ENCODE data around the gene DIPK1C.

Gene DIPK1C

DNA sequence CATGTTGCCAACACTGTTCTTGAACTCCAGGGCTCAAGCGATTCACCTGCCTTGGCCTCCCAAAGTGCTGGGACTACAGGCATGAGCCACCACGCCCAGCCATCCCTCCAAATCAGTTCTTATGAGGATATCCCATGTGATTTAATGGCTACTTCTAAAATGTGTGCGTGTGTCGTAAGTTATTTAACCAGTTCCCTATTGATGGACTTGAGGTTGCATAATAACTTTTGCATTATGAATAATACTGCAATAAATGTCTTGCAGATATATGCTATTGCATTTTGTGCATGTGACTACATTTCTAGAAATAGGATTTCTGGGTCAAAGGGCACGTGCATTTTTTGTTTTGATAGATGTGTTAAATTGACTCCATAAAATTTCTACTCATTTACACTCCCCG, 19.0 kb downstream of the DIPK1C start:
- no peak for DNase-seq (ENCODE audit: low read depth in 1 of 2, low spot score in 1 of 2)
- Histone ChIP-seq H3K27ac (replicated peaks) (no peak overlapping the region), H3K27me3 (ENCODE audit: insufficient read depth, poor library complexity, severe bottlenecking) (no peaks in the 10 kb centered on the region), H3K4me3 (replicated peaks; ENCODE audit: insufficient read depth, low read length) (no peak overlapping the region)
- no peak for TF ChIP-seq GABPA (IDR thresholded peaks at IDR 0.05; ENCODE audit: low read depth)
- TF ChIP-seq REST (IDR thresholded peaks at IDR 0.05; ENCODE audit: insufficient replicate concordance, low read depth) = no peak
- TF ChIP-seq SPI1 (IDR thresholded peaks at IDR 0.05; ENCODE audit: borderline replicate concordance, low read depth) = no peak

- DNase-seq (ENCODE audit: low read depth in 1 of 2, low spot score in 1 of 2) = no peak
- H3K27ac ChIP-seq (replicated peaks) = no peak overlapping the region
- no peak for TF ChIP-seq SPI1 (IDR thresholded peaks at IDR 0.05; ENCODE audit: borderline replicate concordance, low read depth)
- TF ChIP-seq, protein P1, sequence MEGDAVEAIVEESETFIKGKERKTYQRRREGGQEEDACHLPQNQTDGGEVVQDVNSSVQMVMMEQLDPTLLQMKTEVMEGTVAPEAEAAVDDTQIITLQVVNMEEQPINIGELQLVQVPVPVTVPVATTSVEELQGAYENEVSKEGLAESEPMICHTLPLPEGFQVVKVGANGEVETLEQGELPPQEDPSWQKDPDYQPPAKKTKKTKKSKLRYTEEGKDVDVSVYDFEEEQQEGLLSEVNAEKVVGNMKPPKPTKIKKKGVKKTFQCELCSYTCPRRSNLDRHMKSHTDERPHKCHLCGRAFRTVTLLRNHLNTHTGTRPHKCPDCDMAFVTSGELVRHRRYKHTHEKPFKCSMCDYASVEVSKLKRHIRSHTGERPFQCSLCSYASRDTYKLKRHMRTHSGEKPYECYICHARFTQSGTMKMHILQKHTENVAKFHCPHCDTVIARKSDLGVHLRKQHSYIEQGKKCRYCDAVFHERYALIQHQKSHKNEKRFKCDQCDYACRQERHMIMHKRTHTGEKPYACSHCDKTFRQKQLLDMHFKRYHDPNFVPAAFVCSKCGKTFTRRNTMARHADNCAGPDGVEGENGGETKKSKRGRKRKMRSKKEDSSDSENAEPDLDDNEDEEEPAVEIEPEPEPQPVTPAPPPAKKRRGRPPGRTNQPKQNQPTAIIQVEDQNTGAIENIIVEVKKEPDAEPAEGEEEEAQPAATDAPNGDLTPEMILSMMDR (IDR thresholded peaks at IDR 0.05; ENCODE audit: insufficient read depth, low read length) = no peak
- H3K4me3 ChIP-seq (replicated peaks; ENCODE audit: insufficient read depth, low read length) = no peak overlapping the region
- no peaks in the 10 kb centered on the region for H3K27me3 ChIP-seq (ENCODE audit: insufficient read depth, poor library complexity, severe bottlenecking)
Observed at GRCh38 chr18:74436158-74436769, 20.8 kb downstream of the DIPK1C start.

DNA sequence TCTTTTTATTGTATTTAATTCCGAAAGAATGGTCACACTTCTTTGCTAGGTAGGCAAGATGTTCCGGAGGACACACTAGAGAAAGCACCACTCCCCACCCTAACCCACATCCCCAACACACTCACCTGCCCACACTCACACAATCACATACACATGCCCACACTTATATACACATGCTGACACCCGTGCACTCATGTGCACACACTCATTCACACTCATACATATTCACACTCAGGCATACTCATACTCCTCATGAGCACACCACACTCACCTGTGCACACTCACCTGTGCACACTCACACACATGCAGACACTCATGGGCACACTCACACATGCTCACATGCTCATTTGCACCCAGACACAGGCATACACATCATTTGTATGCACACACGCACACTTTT, 21.4 kb downstream of the DIPK1C start:
- no peak for DNase-seq (ENCODE audit: low read depth in 1 of 2, low spot score in 1 of 2)
- Histone ChIP-seq H3K4me3 (replicated peaks; ENCODE audit: insufficient read depth, low read length) (no peak overlapping the region), H3K27me3 (ENCODE audit: insufficient read depth, poor library complexity, severe bottlenecking) (no peaks in the 10 kb centered on the region), H3K27ac (replicated peaks) (no peak overlapping the region)
- TF ChIP-seq, protein P1 (IDR thresholded peaks at IDR 0.05; ENCODE audit: insufficient read depth, low read length) = no peak
- TF ChIP-seq POLR2AphosphoS5 (IDR thresholded peaks at IDR 0.05; ENCODE audit: low read depth) = no peak
- no peak for TF ChIP-seq REST (IDR thresholded peaks at IDR 0.05; ENCODE audit: insufficient replicate concordance, low read depth)
- TF ChIP-seq GABPA (IDR thresholded peaks at IDR 0.05; ENCODE audit: low read depth) = no peak
- TF ChIP-seq SPI1 (IDR thresholded peaks at IDR 0.05; ENCODE audit: borderline replicate concordance, low read depth) = no peak

DNA sequence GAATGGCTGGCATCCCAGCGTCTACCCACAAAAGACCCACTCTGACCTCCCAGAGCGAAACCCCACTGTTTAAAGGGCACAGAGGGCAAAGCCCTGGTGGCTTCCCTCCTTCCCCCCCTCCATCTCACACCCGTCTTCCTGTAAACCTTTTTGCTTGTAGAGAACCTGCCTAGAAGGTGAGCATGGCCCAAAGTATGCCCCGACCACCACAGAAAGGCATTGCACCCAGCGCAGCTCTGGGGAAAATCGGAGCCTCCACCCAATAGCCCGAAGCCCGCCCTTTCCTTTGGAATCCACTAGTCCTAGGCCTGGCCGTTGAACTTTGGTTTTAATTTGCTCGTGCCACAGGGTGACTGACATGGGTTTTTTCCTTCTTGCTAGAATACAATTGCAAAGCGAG, 22.6 kb downstream of the DIPK1C start:
- no peak for DNase-seq (ENCODE audit: low read depth in 1 of 2, low spot score in 1 of 2)
- no peaks in the 10 kb centered on the region for H3K27me3 ChIP-seq (ENCODE audit: insufficient read depth, poor library complexity, severe bottlenecking)
- no peak for TF ChIP-seq POLR2AphosphoS5 (IDR thresholded peaks at IDR 0.05; ENCODE audit: low read depth)
- TF ChIP-seq SPI1 (IDR thresholded peaks at IDR 0.05; ENCODE audit: borderline replicate concordance, low read depth) = no peak
- TF ChIP-seq GABPA (IDR thresholded peaks at IDR 0.05; ENCODE audit: low read depth) = no peak
- TF ChIP-seq, protein P1 (IDR thresholded peaks at IDR 0.05; ENCODE audit: insufficient read depth, low read length) = no peak
- no peak for TF ChIP-seq REST (IDR thresholded peaks at IDR 0.05; ENCODE audit: insufficient replicate concordance, low read depth)
- no peak overlapping the region for H3K27ac ChIP-seq (replicated peaks)
- H3K4me3 ChIP-seq (replicated peaks; ENCODE audit: insufficient read depth, low read length) = no peak overlapping the region

Measured in HL-60 (cell line).